Adrenal gland (tissue), 5 donors: ENCODE data around the gene PHACTR2.

Experiments used
- POLR2A ChIP-seq, 2 donors: fragments of 450-650 bp; IDR thresholded peaks; one replicate each; pipeline ENCODE4 v1.6.1; 2017; ENCODE audit warnings: antibody characterized with exemption in 2 of 2, mild to moderate bottlenecking in 2 of 2, moderate library complexity in 1 of 2
- TF ChIP-seq, protein P1 (sequence below), 6 experiments: fragments of 450-650 bp in 4 of 6; fragments of 200-600 bp in 2 of 6; sonication (generic) in 1 of 6; IDR thresholded peaks; 1 replicate in 5 of 6; 2 replicates in 1 of 6; pipeline versions ENCODE4 v1.5.1 to v1.8.0; 2016 to 2021; ENCODE audit warnings: antibody characterized with exemption in 6 of 6, mild to moderate bottlenecking in 2 of 6, moderate library complexity in 1 of 6
- donor health status: DM: no; HTN: no; CAD: no.

- TF ChIP-seq, protein P1, sequence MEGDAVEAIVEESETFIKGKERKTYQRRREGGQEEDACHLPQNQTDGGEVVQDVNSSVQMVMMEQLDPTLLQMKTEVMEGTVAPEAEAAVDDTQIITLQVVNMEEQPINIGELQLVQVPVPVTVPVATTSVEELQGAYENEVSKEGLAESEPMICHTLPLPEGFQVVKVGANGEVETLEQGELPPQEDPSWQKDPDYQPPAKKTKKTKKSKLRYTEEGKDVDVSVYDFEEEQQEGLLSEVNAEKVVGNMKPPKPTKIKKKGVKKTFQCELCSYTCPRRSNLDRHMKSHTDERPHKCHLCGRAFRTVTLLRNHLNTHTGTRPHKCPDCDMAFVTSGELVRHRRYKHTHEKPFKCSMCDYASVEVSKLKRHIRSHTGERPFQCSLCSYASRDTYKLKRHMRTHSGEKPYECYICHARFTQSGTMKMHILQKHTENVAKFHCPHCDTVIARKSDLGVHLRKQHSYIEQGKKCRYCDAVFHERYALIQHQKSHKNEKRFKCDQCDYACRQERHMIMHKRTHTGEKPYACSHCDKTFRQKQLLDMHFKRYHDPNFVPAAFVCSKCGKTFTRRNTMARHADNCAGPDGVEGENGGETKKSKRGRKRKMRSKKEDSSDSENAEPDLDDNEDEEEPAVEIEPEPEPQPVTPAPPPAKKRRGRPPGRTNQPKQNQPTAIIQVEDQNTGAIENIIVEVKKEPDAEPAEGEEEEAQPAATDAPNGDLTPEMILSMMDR (IDR thresholded peaks at IDR 0.05), result no peak
- no peak for TF ChIP-seq POLR2A (IDR thresholded peaks at IDR 0.05)
These were observed 231 bp upstream of the PHACTR2 start for GRCh38 chr6:143677577-143677890.
